HEK293 (cell line): Measurements from ENCODE around the gene IGFBP5.

Experiments
- CTCF ChIA-PET: fragments of 350-600 bp; formaldehyde crosslinking; extraction: SDS; loops from one replicate; lab custom pipeline; 2021; ENCODE audit warnings: antibody characterized with exemption; lab: Yijun Ruan, JAX
- POLR2A ChIA-PET: fragments of 300-600 bp; formaldehyde crosslinking; extraction: SDS; loops from one replicate; lab custom pipeline; 2020; ENCODE audit warnings: antibody characterized with exemption, inconsistent platforms; lab: Yijun Ruan, JAX
- H3K27ac ChIP-seq: fragments of 200-500 bp; sonication (Bioruptor generic); 2 replicates; pipeline ENCODE4 v1.5.1; 2014; ENCODE audit warnings: low read depth, low read length, control low read depth, inconsistent platforms; ENCODE audit errors: extremely low read depth
- H3K36me3 ChIP-seq, 2 experiments: fragments of 200-500 bp in 1 of 2; sonication (Bioruptor generic) in 1 of 2; 1 replicate in 1 of 2; 2 replicates in 1 of 2; pipeline ENCODE4 v1.5.1; 2014 to 2017; ENCODE audit warnings: inconsistent platforms in 2 of 2, low read length in 2 of 2; ENCODE audit not compliant: control insufficient read depth in 2 of 2, insufficient read depth in 1 of 2
- H3K4me1 ChIP-seq: fragments of 200-500 bp; sonication (Bioruptor generic); 2 replicates; pipeline ENCODE4 v1.5.1; 2014; ENCODE audit warnings: mild to moderate bottlenecking, low read length, inconsistent platforms; ENCODE audit not compliant: control insufficient read depth, insufficient read depth
- H3K4me3 ChIP-seq: 2 replicates; pipeline ENCODE4 v1.5.1; 2011; ENCODE audit warnings: low read depth, mild to moderate bottlenecking, control low read depth, low read length, moderate library complexity
- H3K9me3 ChIP-seq: fragments of 200-500 bp; sonication (Bioruptor generic); 2 replicates; pipeline ENCODE4 v1.5.1; 2014; ENCODE audit warnings: low read depth, low read length, inconsistent platforms; ENCODE audit not compliant: control insufficient read depth, insufficient read depth
- ZBTB7A ChIP-seq: fragments of 450-650 bp; formaldehyde crosslinking; IDR thresholded peaks from 2 replicates; pipeline ENCODE4 v1.5.1; 2016; ENCODE audit warnings: low read depth, missing biosample characterization, missing genetic modification characterization
- ZNF10 ChIP-seq: fragments of 450-650 bp; formaldehyde crosslinking; IDR thresholded peaks from 2 replicates; pipeline ENCODE4 v1.5.1; 2017; ENCODE audit warnings: missing biosample characterization, missing genetic modification characterization
- ZNF121 ChIP-seq: fragments of 450-650 bp; formaldehyde crosslinking; IDR thresholded peaks from 2 replicates; pipeline ENCODE4 v1.5.1; 2016; ENCODE audit warnings: missing biosample characterization, missing genetic modification characterization
- ZNF404 ChIP-seq: fragments of 450-650 bp; formaldehyde crosslinking; IDR thresholded peaks from 2 replicates; pipeline ENCODE4 v1.5.1; 2017; ENCODE audit warnings: missing biosample characterization, missing genetic modification characterization
- ZNF571 ChIP-seq: fragments of 450-650 bp; formaldehyde crosslinking; IDR thresholded peaks from 2 replicates; pipeline ENCODE4 v1.5.0; 2017; ENCODE audit warnings: missing biosample characterization, missing genetic modification characterization
- TF ChIP-seq, protein P1 (sequence below): fragments of 450-650 bp; formaldehyde crosslinking; IDR thresholded peaks from 2 replicates; pipeline ENCODE4 v1.5.1; 2016; ENCODE audit warnings: missing biosample characterization, missing genetic modification characterization
- TF ChIP-seq, protein P2 (sequence below): fragments of 450-650 bp; formaldehyde crosslinking; IDR thresholded peaks from 2 replicates; pipeline ENCODE4 v1.5.1; 2016; ENCODE audit warnings: missing biosample characterization, missing genetic modification characterization
- TF ChIP-seq, protein P3 (sequence below): fragments of 450-650 bp; formaldehyde crosslinking; IDR thresholded peaks from 2 replicates; pipeline ENCODE4 v1.5.1; 2016; ENCODE audit warnings: missing biosample characterization, missing genetic modification characterization

IGFBP5 gene

DNA sequence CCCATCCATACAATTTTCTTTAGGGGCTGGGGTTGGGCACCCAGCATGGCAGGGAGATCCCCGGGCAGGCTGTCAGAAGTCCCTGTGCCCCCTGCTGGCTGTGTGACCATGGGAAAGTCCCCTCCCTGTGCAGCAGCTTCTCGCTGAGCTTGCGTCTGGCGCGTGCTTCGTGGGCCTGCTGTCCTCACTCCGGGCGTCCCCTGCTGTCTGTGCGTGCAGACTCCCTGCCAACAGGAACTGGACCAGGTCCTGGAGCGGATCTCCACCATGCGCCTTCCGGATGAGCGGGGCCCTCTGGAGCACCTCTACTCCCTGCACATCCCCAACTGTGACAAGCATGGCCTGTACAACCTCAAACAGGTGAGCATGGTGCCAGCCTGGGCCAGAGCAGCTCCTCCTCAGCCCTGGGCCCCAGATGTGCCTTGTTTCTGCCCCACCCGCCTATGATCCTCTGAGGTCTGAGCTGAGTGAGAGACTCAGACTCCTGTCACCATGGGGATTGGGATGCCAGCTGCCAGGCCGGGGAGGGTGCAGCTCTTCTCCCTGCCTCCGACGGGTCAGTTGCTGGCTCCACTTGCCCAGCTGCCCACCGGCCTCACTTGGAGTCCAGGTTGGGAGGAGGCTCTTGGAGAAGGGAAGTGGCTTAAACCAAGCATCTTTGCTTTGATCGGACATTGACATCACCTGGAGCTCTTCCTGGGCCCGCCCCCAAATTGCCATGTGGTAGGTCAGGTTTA is 33.5 kb downstream of the IGFBP5 start:
- POLR2A ChIA-PET: no interaction called here
- H3K4me3 ChIP-seq: no peak overlapping the region
- H3K4me1 ChIP-seq: no peaks in the 10 kb centered on the region
- TF ChIP-seq, protein P1, sequence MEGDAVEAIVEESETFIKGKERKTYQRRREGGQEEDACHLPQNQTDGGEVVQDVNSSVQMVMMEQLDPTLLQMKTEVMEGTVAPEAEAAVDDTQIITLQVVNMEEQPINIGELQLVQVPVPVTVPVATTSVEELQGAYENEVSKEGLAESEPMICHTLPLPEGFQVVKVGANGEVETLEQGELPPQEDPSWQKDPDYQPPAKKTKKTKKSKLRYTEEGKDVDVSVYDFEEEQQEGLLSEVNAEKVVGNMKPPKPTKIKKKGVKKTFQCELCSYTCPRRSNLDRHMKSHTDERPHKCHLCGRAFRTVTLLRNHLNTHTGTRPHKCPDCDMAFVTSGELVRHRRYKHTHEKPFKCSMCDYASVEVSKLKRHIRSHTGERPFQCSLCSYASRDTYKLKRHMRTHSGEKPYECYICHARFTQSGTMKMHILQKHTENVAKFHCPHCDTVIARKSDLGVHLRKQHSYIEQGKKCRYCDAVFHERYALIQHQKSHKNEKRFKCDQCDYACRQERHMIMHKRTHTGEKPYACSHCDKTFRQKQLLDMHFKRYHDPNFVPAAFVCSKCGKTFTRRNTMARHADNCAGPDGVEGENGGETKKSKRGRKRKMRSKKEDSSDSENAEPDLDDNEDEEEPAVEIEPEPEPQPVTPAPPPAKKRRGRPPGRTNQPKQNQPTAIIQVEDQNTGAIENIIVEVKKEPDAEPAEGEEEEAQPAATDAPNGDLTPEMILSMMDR: 0 out of 2 replicates have a peak, but pooled peaks have one; percentile 11
- TF ChIP-seq ZNF10 (tag by site-specific recombination): no peak
- CTCF ChIA-PET: interaction anchor here (1.2 to 13.3 kb wide), 3 partner anchors 11 to 141 kb away, joined by 3 to 376 read pairs (median 3); no protein-coding TSS in a partner anchor
- no peak overlapping the region for H3K27ac ChIP-seq
- H3K9me3 ChIP-seq: no peaks in the 10 kb centered on the region
- no peaks in the 10 kb centered on the region for H3K36me3 ChIP-seq

DNA sequence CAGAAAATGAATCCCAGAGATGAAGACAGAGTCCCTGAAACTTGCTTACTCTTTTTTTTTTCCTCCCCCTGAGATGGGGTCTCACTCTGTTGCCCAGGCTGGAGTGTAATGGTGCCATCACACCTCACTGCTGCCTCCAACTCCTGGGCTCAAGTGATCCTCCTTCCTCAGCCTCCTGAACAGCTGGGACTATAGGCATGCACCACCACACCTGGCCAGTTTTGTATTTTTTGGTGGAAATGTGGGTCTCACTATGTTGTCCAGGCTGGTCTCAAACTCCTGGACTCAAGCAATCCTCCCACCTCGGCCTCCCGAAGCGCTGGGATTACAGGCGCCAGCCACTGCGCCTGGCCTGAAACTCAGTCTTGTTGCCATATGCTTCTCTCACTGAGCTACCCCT is 34.3 kb downstream of the IGFBP5 start:
- Histone ChIP-seq H3K36me3 (no peaks in the 10 kb centered on the region), H3K4me1 (no peaks in the 10 kb centered on the region), H3K27ac (no peak overlapping the region), H3K4me3 (no peak overlapping the region), H3K9me3 (no peaks in the 10 kb centered on the region)
- ChIA-PET POLR2A (no interaction called here), CTCF (interaction anchor here (0.7 to 13.3 kb wide), 3 partner anchors 10 to 140 kb away, joined by 3 to 376 read pairs (median 3); no protein-coding TSS in a partner anchor)
- TF ChIP-seq ZNF121 (tag by site-specific recombination) (peak; percentile 87), ZBTB7A (tag by site-specific recombination) (no peak)
- TF ChIP-seq, all 188 proteins: peak for 1

DNA sequence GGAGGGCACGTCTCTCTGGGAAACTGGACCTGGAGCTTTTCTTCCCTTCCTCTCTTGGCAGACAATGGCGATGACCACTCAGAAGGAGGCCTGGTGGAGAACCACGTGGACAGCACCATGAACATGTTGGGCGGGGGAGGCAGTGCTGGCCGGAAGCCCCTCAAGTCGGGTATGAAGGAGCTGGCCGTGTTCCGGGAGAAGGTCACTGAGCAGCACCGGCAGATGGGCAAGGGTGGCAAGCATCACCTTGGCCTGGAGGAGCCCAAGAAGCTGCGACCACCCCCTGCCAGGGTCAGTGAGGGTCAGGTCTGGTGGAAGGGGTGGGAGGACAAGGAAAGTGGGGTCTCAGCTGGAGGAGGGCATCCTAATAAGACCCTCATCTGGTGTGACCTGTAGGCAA is 34.9 kb downstream of the IGFBP5 start:
- POLR2A ChIA-PET: no interaction called here
- Histone ChIP-seq H3K9me3 (no peaks in the 10 kb centered on the region), H3K4me3 (no peak overlapping the region), H3K4me1 (no peaks in the 10 kb centered on the region), H3K36me3 (no peaks in the 10 kb centered on the region), H3K27ac (no peak overlapping the region)
- CTCF ChIA-PET: interaction anchor here (13.3 kb wide), 1 partner anchor 139 kb away, joined by 376 read pairs; no protein-coding TSS in a partner anchor
- TF ChIP-seq, protein P2, sequence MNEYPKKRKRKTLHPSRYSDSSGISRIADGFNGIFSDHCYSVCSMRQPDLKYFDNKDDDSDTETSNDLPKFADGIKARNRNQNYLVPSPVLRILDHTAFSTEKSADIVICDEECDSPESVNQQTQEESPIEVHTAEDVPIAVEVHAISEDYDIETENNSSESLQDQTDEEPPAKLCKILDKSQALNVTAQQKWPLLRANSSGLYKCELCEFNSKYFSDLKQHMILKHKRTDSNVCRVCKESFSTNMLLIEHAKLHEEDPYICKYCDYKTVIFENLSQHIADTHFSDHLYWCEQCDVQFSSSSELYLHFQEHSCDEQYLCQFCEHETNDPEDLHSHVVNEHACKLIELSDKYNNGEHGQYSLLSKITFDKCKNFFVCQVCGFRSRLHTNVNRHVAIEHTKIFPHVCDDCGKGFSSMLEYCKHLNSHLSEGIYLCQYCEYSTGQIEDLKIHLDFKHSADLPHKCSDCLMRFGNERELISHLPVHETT (tag by site-specific recombination): no peak
- TF ChIP-seq, protein P3, sequence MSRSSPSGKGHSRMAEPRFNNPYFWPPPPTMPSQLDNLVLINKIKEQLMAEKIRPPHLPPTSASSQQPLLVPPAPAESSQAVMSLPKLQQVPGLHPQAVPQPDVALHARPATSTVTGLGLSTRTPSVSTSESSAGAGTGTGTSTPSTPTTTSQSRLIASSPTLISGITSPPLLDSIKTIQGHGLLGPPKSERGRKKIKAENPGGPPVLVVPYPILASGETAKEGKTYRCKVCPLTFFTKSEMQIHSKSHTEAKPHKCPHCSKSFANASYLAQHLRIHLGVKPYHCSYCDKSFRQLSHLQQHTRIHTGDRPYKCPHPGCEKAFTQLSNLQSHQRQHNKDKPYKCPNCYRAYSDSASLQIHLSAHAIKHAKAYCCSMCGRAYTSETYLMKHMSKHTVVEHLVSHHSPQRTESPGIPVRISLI: no peak
- TF ChIP-seq, protein P1: no peak
- TF ChIP-seq ZNF404 (tag by site-specific recombination): no peak

DNA sequence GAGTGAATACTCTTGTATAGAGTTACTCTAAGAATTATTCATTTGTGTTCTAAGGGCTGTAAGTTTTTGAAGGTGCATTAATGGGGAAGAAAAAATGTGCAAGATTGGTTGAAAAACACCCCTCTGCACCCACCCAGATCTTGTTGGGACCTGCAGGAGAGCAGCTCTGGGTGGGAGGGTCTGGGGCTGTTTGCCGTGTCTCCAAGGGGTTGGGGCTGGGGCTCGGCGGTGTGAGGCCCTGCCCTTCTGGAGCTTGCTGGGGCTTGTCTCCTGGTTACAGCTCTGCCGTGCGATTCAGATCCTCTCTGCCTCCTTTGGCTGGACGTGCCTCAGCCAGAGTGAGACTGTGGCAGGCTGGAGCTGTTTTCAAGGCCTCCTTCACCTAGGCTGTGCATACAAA is 36.1 kb downstream of the IGFBP5 start:
- CTCF ChIA-PET: interaction anchor here (1.9 kb wide), 1 partner anchor 142 kb away, joined by 9 read pairs; no protein-coding TSS in a partner anchor
- POLR2A ChIA-PET: no interaction called here
- Histone ChIP-seq H3K9me3 (no peaks in the 10 kb centered on the region), H3K27ac (no peak overlapping the region), H3K4me3 (no peak overlapping the region), H3K36me3 (no peaks in the 10 kb centered on the region), H3K4me1 (no peaks in the 10 kb centered on the region)
- TF ChIP-seq, protein P3: no peak
- no peak for TF ChIP-seq ZNF571 (tag by site-specific recombination)
